ENCODE results near the gene CTSK.

The CTSK gene

GRCh38 chr1:150778409-150778808 lies 29.7 kb downstream of the CTSK start:
- no peak for TF ChIP-seq HIC1 (tag by site-specific recombination; IDR thresholded peaks at IDR 0.05)
- TF ChIP-seq ZSCAN4 (tag by site-specific recombination; IDR thresholded peaks at IDR 0.05): no peak
- TF ChIP-seq ZNF175 (tag by site-specific recombination; IDR thresholded peaks at IDR 0.05): no peak
- TF ChIP-seq PRDM6 (tag by site-specific recombination; IDR thresholded peaks at IDR 0.05): no peak
- TF ChIP-seq ZNF155 (tag by site-specific recombination; IDR thresholded peaks at IDR 0.05): no peak
- POLR2A ChIA-PET: no interaction called here
- Histone ChIP-seq H3K4me3 (ENCODE audit: low read depth, low read length) (no peak overlapping the region), H3K4me1 (ENCODE audit: control insufficient read depth, insufficient read depth, low read length) (no peaks in the 10 kb centered on the region), H3K9me3 (ENCODE audit: control insufficient read depth, insufficient read depth, low read depth, low read length) (no peaks in the 10 kb centered on the region), H3K36me3 (ENCODE audit: control insufficient read depth in 2 of 2, insufficient read depth in 1 of 2, low read length in 2 of 2) (no peaks in the 10 kb centered on the region), H3K27ac (ENCODE audit: extremely low read depth, low read depth, low read length) (no peak overlapping the region)
- CTCF ChIA-PET: interaction anchor here (0.9 kb wide), 1 partner anchor 29 kb away, joined by 3 read pairs; no protein-coding TSS in a partner anchor

- CTCF ChIA-PET: no interaction called here
- Histone ChIP-seq H3K4me1 (ENCODE audit: control insufficient read depth, insufficient read depth, low read length) (no peaks in the 10 kb centered on the region), H3K9me3 (ENCODE audit: control insufficient read depth, insufficient read depth, low read depth, low read length) (no peaks in the 10 kb centered on the region), H3K27ac (ENCODE audit: extremely low read depth, low read depth, low read length) (no peak overlapping the region), H3K4me3 (ENCODE audit: low read depth, low read length) (no peak overlapping the region), H3K36me3 (ENCODE audit: control insufficient read depth in 2 of 2, insufficient read depth in 1 of 2, low read length in 2 of 2) (no peaks in the 10 kb centered on the region)
- POLR2A ChIA-PET: no interaction called here
- TF ChIP-seq ZNF302 (tag by site-specific recombination; IDR thresholded peaks at IDR 0.05; ENCODE audit: low read depth) (no peak), AEBP2 (tag by site-specific recombination; IDR thresholded peaks at IDR 0.05; ENCODE audit: borderline replicate concordance) (no peak), ZNF692 (tag by site-specific recombination; IDR thresholded peaks at IDR 0.05) (no peak), ZNF335 (tag by site-specific recombination; conservative IDR thresholded peaks at IDR 0.05) (no peak), ZNF341 (tag by site-specific recombination; IDR thresholded peaks at IDR 0.05; ENCODE audit: low read depth) (no peak), FEZF1 (tag by site-specific recombination; IDR thresholded peaks at IDR 0.05) (no peak), ZSCAN16 (tag by site-specific recombination; IDR thresholded peaks at IDR 0.05) (no peak), ZNF639 (tag by site-specific recombination; IDR thresholded peaks at IDR 0.05) (no peak)
Observed at GRCh38 chr1:150777544-150777943, 30.5 kb downstream of the CTSK start.

Measured in HEK293 (cell line).